ENCODE results near the gene MLXIP.

Gene MLXIP

GRCh38 chr12:122064780-122065588 is 13.6 kb upstream of the MLXIP start:
- no peak for ATAC-seq (ENCODE audit: insufficient read depth, low read depth)
- DNase-seq: no peak

GRCh38 chr12:122067548-122067947 is 11.0 kb upstream of the MLXIP start:
- no peak overlapping the region for H3K4me2 ChIP-seq (ENCODE audit: insufficient read depth, low read length)
- no peaks in the 10 kb centered on the region for H3K79me2 ChIP-seq (ENCODE audit: insufficient read depth, low read length)
- no peak for TF ChIP-seq EZH2 (IDR thresholded peaks at IDR 0.05; ENCODE audit: borderline replicate concordance, low read depth, low read length, severe bottlenecking)
- no peak for TF ChIP-seq CTCF (IDR thresholded peaks at IDR 0.05; ENCODE audit: borderline replicate concordance, extremely low read depth, low read length, poor library complexity, severe bottlenecking)
- no peaks in the 10 kb centered on the region for H3K4me1 ChIP-seq (ENCODE audit: insufficient read depth, low read length)
- no peaks in the 10 kb centered on the region for H3K36me3 ChIP-seq (ENCODE audit: insufficient read depth, low read length)
- DNase-seq (no peak), ATAC-seq (ENCODE audit: insufficient read depth, low read depth) (no peak)
- H3K9me3 ChIP-seq (ENCODE audit: insufficient read depth, low read length, severe bottlenecking): no peaks in the 10 kb centered on the region
- H3K4me3 ChIP-seq (ENCODE audit: low read depth in 1 of 2, low read length in 2 of 2): no peak overlapping the region
- no peak overlapping the region for H3K9ac ChIP-seq (ENCODE audit: low read depth, low read length)
- no peak overlapping the region for H2AFZ ChIP-seq (ENCODE audit: low read depth, low read length)
- H4K20me1 ChIP-seq (ENCODE audit: insufficient read depth, low read length): no peaks in the 10 kb centered on the region
- H3K27me3 ChIP-seq (ENCODE audit: insufficient read depth, low read length, poor library complexity): no peaks in the 10 kb centered on the region
- H3K27ac ChIP-seq (ENCODE audit: low read length): no peak overlapping the region

More at GRCh38 chr12:122064780-122065588, 13.6 kb upstream of the MLXIP start:
- peaks cover 21% of the 10 kb centered on the region for H3K36me3 ChIP-seq (ENCODE audit: insufficient read depth, low read length)
- no peaks in the 10 kb centered on the region for H3K4me1 ChIP-seq (ENCODE audit: insufficient read depth, low read length)
- no peak overlapping the region for H3K9ac ChIP-seq (ENCODE audit: low read depth, low read length)
- H3K27me3 ChIP-seq (ENCODE audit: insufficient read depth, low read length, poor library complexity): no peaks in the 10 kb centered on the region
- no peak for TF ChIP-seq EZH2 (IDR thresholded peaks at IDR 0.05; ENCODE audit: borderline replicate concordance, low read depth, low read length, severe bottlenecking)
- no peak for TF ChIP-seq CTCF (IDR thresholded peaks at IDR 0.05; ENCODE audit: borderline replicate concordance, extremely low read depth, low read length, poor library complexity, severe bottlenecking)
- H4K20me1 ChIP-seq (ENCODE audit: insufficient read depth, low read length): no peaks in the 10 kb centered on the region
- H2AFZ ChIP-seq (ENCODE audit: low read depth, low read length): no peak overlapping the region
- no peak overlapping the region for H3K27ac ChIP-seq (ENCODE audit: low read length)
- no peak overlapping the region for H3K4me3 ChIP-seq (ENCODE audit: low read depth in 1 of 2, low read length in 2 of 2)
- no peak overlapping the region for H3K4me2 ChIP-seq (ENCODE audit: insufficient read depth, low read length)
- H3K9me3 ChIP-seq (ENCODE audit: insufficient read depth, low read length, severe bottlenecking): no peaks in the 10 kb centered on the region
- H3K79me2 ChIP-seq (ENCODE audit: insufficient read depth, low read length): no peaks in the 10 kb centered on the region

- no peaks in the 10 kb centered on the region for H3K79me2 ChIP-seq (ENCODE audit: insufficient read depth, low read length)
- DNase-seq (peak; percentile 52), ATAC-seq (ENCODE audit: insufficient read depth, low read depth) (peak; percentile 22; the same call in 2 of the 3 replicates)
- no peaks in the 10 kb centered on the region for H3K36me3 ChIP-seq (ENCODE audit: insufficient read depth, low read length)
- no peaks in the 10 kb centered on the region for H3K27me3 ChIP-seq (ENCODE audit: insufficient read depth, low read length, poor library complexity)
- H3K4me3 ChIP-seq (ENCODE audit: low read depth in 1 of 2, low read length in 2 of 2): no peak overlapping the region
- no peaks in the 10 kb centered on the region for H3K4me1 ChIP-seq (ENCODE audit: insufficient read depth, low read length)
- TF ChIP-seq CTCF (IDR thresholded peaks at IDR 0.05; ENCODE audit: borderline replicate concordance, extremely low read depth, low read length, poor library complexity, severe bottlenecking): no peak
- no peak for TF ChIP-seq EZH2 (IDR thresholded peaks at IDR 0.05; ENCODE audit: borderline replicate concordance, low read depth, low read length, severe bottlenecking)
- H3K9ac ChIP-seq (ENCODE audit: low read depth, low read length): no peak overlapping the region
- H3K9me3 ChIP-seq (ENCODE audit: insufficient read depth, low read length, severe bottlenecking): no peaks in the 10 kb centered on the region
- H2AFZ ChIP-seq (ENCODE audit: low read depth, low read length): no peak overlapping the region
- H3K27ac ChIP-seq (ENCODE audit: low read length): no peak overlapping the region
- H3K4me2 ChIP-seq (ENCODE audit: insufficient read depth, low read length): no peak overlapping the region
- H4K20me1 ChIP-seq (ENCODE audit: insufficient read depth, low read length): no peaks in the 10 kb centered on the region
These were observed 10.6 kb upstream of the MLXIP start for GRCh38 chr12:122067966-122068365.
